Islet precursor cell (in vitro differentiated cells): ENCODE results near the gene AP5S1.
"Not testable (repeated sequence)": the region's sequence is repeated elsewhere in the genome, so short reads cannot be mapped to it uniquely, and the experiment has no call there.

ENCODE experiments used
- DNase-seq: peaks from one replicate; pipeline ENCODE4 v3.0.0-alpha.2; 2018

Gene AP5S1

GRCh38 chr20:3820048-3820900 is at the start of gene AP5S1:
AP5S1 (plus strand) TSS chr20:3820547; CDS start chr20:3822118, 1,571 bp downstream.
- peak; percentile 98 for DNase-seq

- no peak for DNase-seq
Observed at GRCh38 chr20:3771552-3772058, 48.7 kb upstream of the AP5S1 start.

- DNase-seq = no peak
Observed at GRCh38 chr20:3775457-3776108, 44.8 kb upstream of the AP5S1 start.

- DNase-seq = no peak
Observed at GRCh38 chr20:3777381-3777715, 43.0 kb upstream of the AP5S1 start.

- DNase-seq = peak; percentile 82
Observed at GRCh38 chr20:3777716-3778629, 42.4 kb upstream of the AP5S1 start.

GRCh38 chr20:3778976-3779375 is 41.4 kb upstream of the AP5S1 start:
- no peak for DNase-seq

GRCh38 chr20:3781153-3781910 is 39.0 kb upstream of the AP5S1 start, which contains the start of gene SPEF1:
SPEF1 (minus strand) TSS chr20:3781448; CDS start chr20:3781287, 161 bp downstream.
- peak; percentile 97 for DNase-seq

- no peak for DNase-seq
Observed at GRCh38 chr20:3782597-3782996, 37.8 kb upstream of the AP5S1 start.

GRCh38 chr20:3783068-3783489 is 37.3 kb upstream of the AP5S1 start:
- DNase-seq = no peak

- DNase-seq = no peak
Observed at GRCh38 chr20:3783511-3784195, 36.7 kb upstream of the AP5S1 start.

- DNase-seq = no peak
Observed at GRCh38 chr20:3784216-3784853, 36.0 kb upstream of the AP5S1 start.

- no peak for DNase-seq
Observed at GRCh38 chr20:3784863-3785239, 35.5 kb upstream of the AP5S1 start.

GRCh38 chr20:3785240-3786125 is 34.9 kb upstream of the AP5S1 start:
- no peak for DNase-seq

GRCh38 chr20:3786126-3786484 is 34.2 kb upstream of the AP5S1 start:
- DNase-seq = no peak

- DNase-seq = peak; percentile 93
Observed at GRCh38 chr20:3786665-3787323, 33.6 kb upstream of the AP5S1 start, which contains the start of gene CENPB. CENPB (minus strand) TSS chr20:3786740; CDS start chr20:3786483, 257 bp downstream.

GRCh38 chr20:3787324-3788014 is 32.9 kb upstream of the AP5S1 start:
- no peak for DNase-seq

- no peak for DNase-seq
Observed at GRCh38 chr20:3788685-3789155, 31.6 kb upstream of the AP5S1 start.

- not testable (repeated sequence) for DNase-seq
Observed at GRCh38 chr20:3789201-3789600, 31.1 kb upstream of the AP5S1 start.

GRCh38 chr20:3794168-3794567 is 26.2 kb upstream of the AP5S1 start:
- DNase-seq = not testable (repeated sequence)
